Stimulated activated CD8-positive, alpha-beta memory T cell treated with anti-CD3 and anti-CD28 coated beads, Interleukin-12 subunit alpha, Interleukin-12 subunit beta, amount 100 ng/mL, for 24 hours (primary cell): ENCODE data around the gene FAM3D.

ENCODE experiments used
- DNase-seq: peaks from one replicate; pipeline ENCODE4 v3.0.0-alpha.2; 2020; ENCODE audit errors: extremely low read depth

FAM3D gene

GRCh38 chr3:58656631-58657030 lies 9.9 kb downstream of the FAM3D start:
- no peak for DNase-seq

DNA sequence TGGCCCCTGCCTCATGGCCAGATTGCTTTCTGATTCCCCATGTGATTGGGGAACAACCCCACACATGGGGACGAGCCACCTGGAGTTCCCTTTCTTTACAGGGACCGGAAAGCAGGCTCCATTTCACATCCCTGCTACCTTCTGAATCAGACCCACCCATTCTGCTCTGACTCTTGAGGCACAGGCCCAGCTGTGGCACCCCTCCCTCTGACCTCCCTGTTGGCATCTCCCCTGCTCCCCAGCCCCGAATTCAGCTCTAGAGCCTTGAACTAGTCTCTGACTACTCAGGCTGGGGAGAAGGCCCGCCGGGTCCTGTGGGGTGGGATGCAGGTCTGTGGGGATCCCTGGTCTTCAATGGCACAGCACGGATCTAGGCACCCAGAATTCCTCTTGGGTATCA lies 12.1 kb downstream of the FAM3D start:
- no peak for DNase-seq

GRCh38 chr3:58652624-58653023 lies 13.9 kb downstream of the FAM3D start:
- no peak for DNase-seq

DNA sequence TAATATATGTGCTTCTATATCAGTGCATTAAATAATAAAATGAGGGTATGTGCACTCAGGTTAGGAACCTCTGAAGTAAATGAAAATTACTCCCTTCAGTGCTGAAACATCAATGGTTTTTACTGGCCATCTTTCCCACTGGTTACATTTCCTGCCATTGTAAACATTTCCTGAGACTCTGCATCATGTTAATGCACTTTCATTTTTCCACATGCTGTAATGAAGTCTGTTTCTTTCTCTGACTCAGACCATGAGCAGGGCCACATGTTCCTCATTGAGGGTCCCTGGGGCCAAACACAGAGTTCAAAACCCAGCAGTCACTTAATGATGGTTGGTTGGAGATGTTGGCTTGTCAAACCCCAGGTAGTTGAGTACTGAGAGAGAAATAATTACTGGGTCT lies 15.3 kb downstream of the FAM3D start:
- no peak for DNase-seq

- DNase-seq = no peak
These were observed 19.0 kb downstream of the FAM3D start for GRCh38 chr3:58647381-58648141.

DNA sequence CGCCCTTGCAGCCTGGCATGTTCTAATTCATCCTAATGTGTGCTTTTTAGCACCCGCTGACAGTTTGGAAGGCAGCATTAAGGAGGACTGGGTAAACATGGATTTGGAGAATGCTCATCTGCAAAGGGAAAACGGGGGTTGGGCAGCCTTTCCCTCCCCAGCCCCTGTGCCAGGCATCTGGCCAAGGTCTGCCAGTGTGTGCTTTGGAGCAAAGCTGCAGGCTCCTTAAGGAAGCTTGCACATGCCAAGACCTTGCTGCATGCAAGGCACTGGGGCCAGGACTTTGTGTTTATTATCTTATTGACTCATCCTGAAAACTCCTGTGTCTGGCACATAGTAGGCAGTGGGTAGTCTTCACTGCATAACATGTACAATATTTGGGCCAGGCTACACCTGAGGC lies 20.1 kb downstream of the FAM3D start:
- DNase-seq = no peak

DNA sequence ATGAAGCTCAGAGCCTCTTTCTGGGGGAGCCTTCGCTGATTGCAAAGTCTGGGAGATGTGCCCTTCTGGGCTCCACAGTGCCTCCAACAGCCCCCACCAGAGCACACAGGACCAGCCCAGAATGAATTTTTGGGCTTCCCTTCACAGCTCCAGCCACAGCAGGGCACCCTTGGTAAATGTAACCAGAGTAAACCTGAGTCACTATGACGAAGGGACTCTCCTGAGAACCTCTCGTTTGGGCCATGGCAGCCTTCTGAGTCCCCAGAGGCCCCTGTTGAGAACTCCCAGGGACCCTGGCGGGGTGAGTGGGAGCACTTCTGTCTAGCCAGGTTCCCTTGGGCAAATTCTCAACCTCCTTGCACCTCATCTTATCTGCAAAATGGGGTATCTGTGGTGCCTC lies 20.8 kb downstream of the FAM3D start:
- no peak for DNase-seq

GRCh38 chr3:58642846-58643245 lies 23.7 kb downstream of the FAM3D start:
- DNase-seq = no peak

DNA sequence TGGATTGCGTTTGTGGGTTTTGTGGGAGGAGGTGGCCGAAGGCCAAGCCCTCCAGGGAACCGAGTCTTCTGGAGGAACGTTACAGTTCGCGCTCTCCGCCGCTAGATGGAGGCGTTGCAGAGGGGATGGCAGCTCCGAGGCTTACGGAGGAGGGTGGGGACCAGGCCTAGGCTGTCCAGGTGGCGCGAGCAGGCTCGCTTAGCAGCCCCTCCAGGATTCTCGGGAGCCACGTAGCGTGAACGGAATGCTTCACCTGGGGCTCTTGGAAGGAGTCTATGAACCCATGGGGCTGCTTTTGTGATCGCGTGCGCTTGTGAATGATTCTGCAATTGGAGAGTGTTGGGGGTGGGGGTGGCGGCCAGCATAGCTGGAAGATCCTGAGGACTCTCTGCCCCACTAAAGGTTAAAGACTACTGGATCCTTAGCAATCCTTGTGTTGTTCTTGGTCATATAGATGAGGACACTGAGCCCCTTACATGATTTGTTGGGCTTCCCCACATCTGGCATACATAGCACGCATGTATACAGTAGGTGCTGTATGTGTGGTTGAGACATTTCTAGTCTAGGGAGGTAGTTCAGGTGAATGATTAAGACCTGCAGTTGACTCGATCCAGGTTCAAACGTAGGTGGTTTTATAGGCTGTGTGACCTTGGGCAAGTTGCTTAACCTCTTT lies 25.7 kb downstream of the FAM3D start:
- no peak for DNase-seq

GRCh38 chr3:58639842-58640241 lies 26.7 kb downstream of the FAM3D start:
- DNase-seq = no peak

- DNase-seq = no peak
These were observed 27.6 kb downstream of the FAM3D start for GRCh38 chr3:58639001-58639400.

- no peak for DNase-seq
These were observed 28.0 kb downstream of the FAM3D start for GRCh38 chr3:58638591-58638990.

DNA sequence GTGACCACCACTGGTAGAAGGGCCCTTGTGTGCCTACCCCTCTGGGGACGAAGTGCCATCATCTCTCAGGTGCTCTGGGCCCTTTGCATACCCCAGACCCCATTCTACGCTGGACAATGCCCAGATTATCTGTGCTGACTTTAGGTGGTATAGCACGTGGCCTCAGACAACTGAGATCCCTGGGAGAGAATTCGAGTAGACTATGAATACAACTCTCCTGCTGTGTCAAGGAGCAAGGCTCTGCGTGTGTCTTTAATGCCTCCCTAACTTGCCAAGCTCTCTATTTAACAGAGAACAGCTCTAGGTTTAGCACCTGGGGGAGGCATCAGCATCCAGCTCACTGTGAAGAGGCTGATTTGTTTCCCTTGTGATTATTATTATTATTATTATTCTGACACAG lies 29.1 kb downstream of the FAM3D start:
- no peak for DNase-seq

GRCh38 chr3:58635371-58636285 lies 30.9 kb downstream of the FAM3D start:
- no peak for DNase-seq

DNA sequence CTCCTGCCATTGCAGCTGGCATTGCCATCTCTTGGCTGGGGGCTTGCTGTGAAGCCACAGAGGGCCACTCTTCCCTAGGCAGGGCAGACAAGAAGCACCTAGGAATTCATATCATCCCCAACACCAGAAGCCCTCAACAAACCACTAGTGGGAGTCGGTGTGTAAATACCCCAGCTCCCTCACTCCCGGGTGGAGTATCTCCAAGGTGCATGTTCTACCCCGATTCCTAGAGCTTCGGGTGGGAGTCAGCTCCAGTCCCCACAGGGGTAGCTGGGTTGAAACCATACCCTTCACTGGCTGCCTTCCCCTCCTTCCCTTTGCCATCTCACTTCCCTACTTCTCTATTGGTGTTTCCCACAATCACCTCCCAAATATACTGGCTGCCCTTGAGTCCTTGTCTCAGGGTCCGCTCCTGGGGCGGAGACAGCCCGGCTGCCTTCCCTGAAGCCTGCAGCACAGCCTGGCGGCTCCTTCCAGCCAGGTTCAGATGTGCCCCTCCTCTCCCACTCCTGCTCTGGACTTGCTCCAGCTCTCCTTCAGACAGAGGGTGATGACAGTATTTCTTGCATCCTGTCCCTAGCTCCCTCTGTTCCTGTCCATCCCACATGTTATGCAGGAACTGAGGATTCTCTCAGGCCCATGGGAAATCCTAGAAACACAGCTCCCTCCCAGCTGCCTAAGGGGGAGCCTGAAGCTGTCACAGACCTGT lies 33.3 kb downstream of the FAM3D start:
- no peak for DNase-seq

DNA sequence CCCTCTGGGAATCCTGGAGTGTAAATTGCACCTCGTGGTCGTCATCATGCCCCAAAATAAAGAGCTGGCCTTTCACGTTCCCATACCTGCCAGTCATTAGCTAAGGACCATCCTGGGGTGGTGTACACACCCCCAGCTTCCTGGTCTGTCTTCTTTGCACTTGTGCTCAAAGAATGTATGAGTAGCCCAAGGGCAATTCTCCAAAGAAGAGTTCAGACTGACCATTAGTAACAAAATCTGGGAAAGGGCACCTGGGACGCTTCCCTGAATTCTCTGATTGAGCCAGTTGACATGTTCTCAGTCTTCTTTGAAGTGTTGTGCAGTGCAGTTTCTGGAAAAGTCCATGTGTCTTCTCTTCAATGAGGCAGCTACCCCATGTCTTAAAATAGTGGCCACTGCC lies 34.8 kb downstream of the FAM3D start:
- DNase-seq = no peak

- DNase-seq = no peak
These were observed 35.9 kb downstream of the FAM3D start for GRCh38 chr3:58630710-58631092.

GRCh38 chr3:58630076-58630709 lies 36.4 kb downstream of the FAM3D start:
- DNase-seq = no peak

- DNase-seq = no peak
These were observed 36.9 kb downstream of the FAM3D start for GRCh38 chr3:58629629-58630028.

- no peak for DNase-seq
These were observed 37.6 kb downstream of the FAM3D start for GRCh38 chr3:58628823-58629562.

- DNase-seq = no peak
These were observed 38.6 kb downstream of the FAM3D start for GRCh38 chr3:58627941-58628340.
